Glutamatergic neuron (in vitro differentiated cells): ENCODE measurements around the gene NAA30. TPM values are rescaled to one million over a fixed set of nuclear protein-coding genes. Genes with fewer than 3 reads are reported as not detected.

Experiments
- DNase-seq: peaks from one replicate; pipeline ENCODE4 v3.0.0; 2022
- H3K27ac Mint-ChIP-seq: one replicate; pipeline ENCODE4 v1.8.0; 2020; ENCODE audit warnings: mild to moderate bottlenecking, mixed read lengths, inconsistent platforms; ENCODE audit not compliant: unreplicated experiment
- H3K27me3 Mint-ChIP-seq: one replicate; pipeline ENCODE4 v1.8.0; 2020; ENCODE audit warnings: mild to moderate bottlenecking, moderate library complexity, mixed read lengths, inconsistent platforms; ENCODE audit not compliant: unreplicated experiment
- H3K36me3 Mint-ChIP-seq: one replicate; pipeline ENCODE4 v1.8.0; 2020; ENCODE audit warnings: mild to moderate bottlenecking, mixed read lengths, inconsistent platforms; ENCODE audit not compliant: unreplicated experiment
- H3K4me1 Mint-ChIP-seq: one replicate; pipeline ENCODE4 v1.8.0; 2020; ENCODE audit warnings: mild to moderate bottlenecking, low read depth, mixed read lengths, inconsistent platforms; ENCODE audit not compliant: unreplicated experiment
- H3K4me3 Mint-ChIP-seq: one replicate; pipeline ENCODE4 v1.8.0; 2020; ENCODE audit warnings: mild to moderate bottlenecking, mixed read lengths, inconsistent platforms; ENCODE audit not compliant: unreplicated experiment
- H3K9me3 Mint-ChIP-seq: one replicate; pipeline ENCODE4 v1.8.0; 2020; ENCODE audit warnings: mild to moderate bottlenecking, moderate library complexity, mixed read lengths, inconsistent platforms; ENCODE audit not compliant: unreplicated experiment
- total RNA-seq: library from RNA; stranded (reverse); fragmentation: NEBNext Ultra II Directional; extraction: Animal tissue kit (Norgen Biotek cat#: 25700); gene quantifications from one replicate; pipeline ENCODE4 v1.2.1, GENCODE V29; 2021; ENCODE audit not compliant: unreplicated experiment
- TF ChIP-seq, protein P1 (sequence below): fragments of 200-600 bp; sonication (generic); IDR thresholded peaks from one replicate; pipeline ENCODE4 v1.5.0; 2021; ENCODE audit not compliant: partially characterized antibody, unreplicated experiment

NAA30 gene
- total RNA-seq, 1 donor from 2014 or later, result 21.4 TPM

DNA sequence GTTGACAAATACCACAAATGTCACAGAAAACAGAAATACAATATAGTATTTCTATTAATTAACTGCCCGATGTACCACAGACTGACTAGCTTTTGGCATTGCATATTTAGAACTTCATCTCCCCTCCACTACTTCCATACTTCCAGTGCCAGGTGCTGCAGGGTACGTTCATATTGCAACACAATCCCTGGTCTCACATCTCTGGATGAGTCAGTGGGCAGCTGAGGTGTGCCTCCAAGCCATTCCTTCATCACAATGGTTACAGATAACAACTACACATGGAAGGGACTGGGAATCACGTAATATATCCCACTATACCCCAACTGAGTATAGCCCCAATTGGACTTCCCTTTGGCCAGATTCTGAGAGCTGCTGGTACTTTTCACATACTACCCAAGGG, 72.2 kb downstream of the NAA30 start:
- Mint-ChIP-seq H3K4me3 (no peak overlapping the region), H3K36me3 (no peaks in the 10 kb centered on the region), H3K9me3 (no peaks in the 10 kb centered on the region), H3K27ac (no peak overlapping the region), H3K27me3 (peaks cover 2% of the 10 kb centered on the region), H3K4me1 (no peaks in the 10 kb centered on the region)
- DNase-seq, result no peak
- TF ChIP-seq, protein P1, sequence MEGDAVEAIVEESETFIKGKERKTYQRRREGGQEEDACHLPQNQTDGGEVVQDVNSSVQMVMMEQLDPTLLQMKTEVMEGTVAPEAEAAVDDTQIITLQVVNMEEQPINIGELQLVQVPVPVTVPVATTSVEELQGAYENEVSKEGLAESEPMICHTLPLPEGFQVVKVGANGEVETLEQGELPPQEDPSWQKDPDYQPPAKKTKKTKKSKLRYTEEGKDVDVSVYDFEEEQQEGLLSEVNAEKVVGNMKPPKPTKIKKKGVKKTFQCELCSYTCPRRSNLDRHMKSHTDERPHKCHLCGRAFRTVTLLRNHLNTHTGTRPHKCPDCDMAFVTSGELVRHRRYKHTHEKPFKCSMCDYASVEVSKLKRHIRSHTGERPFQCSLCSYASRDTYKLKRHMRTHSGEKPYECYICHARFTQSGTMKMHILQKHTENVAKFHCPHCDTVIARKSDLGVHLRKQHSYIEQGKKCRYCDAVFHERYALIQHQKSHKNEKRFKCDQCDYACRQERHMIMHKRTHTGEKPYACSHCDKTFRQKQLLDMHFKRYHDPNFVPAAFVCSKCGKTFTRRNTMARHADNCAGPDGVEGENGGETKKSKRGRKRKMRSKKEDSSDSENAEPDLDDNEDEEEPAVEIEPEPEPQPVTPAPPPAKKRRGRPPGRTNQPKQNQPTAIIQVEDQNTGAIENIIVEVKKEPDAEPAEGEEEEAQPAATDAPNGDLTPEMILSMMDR, result no peak

DNA sequence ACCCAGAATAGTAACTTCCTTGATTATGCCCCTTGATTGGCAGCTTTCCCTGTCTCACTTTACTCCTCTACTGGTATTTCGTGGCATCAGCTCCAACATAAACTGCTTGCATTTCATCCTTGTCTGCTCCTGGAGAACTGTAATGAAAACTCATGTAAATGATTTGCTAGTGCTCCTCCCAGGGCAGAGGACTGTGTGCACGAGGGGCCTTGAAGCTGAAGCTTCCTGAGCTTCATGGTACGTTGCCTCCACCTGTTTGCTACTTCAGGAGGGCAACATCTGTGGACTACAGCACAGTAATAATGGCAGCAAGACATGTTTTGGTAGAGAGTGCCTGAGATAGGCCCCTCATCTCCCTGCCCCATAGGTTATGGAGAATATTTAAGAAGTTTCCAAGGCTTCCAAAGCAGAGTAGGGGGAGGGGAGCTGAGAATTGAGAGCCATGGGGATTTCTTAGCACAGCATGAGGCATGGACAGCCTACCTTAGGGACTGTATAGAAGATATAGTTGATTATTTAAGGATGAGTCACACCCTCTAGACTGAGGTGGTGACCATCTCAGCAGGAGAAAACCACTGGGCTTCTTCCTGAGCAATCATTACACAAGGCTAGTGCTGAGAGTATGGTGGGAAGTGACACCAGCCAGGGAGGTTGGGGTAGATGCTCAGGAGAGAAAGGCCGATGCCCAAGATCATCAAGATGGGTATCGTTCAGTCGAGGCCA, 73.8 kb downstream of the NAA30 start:
- Mint-ChIP-seq H3K4me1 (no peaks in the 10 kb centered on the region), H3K36me3 (no peaks in the 10 kb centered on the region), H3K27ac (no peak overlapping the region), H3K4me3 (no peak overlapping the region), H3K27me3 (peaks cover 2% of the 10 kb centered on the region), H3K9me3 (no peaks in the 10 kb centered on the region)
- TF ChIP-seq, protein P1, result no peak
- no peak for DNase-seq

Other genes with a start within 250 kb of the NAA30 start
- gene EXOC5, start 121.7 kb upstream of the NAA30 start, total RNA-seq, result 170 TPM
- 91.3 TPM for gene AP5M1, start 121.6 kb upstream of the NAA30 start, total RNA-seq
- not detected for gene CCDC198, start 103.3 kb downstream of the NAA30 start, total RNA-seq